HepG2 (cell line): ENCODE data around the gene CARMIL3. TPM values are rescaled to one million over a fixed set of nuclear protein-coding genes. Genes with fewer than 3 reads are reported as not detected.
A peak's percentile ranks its signal among the peaks of the same experiment; 100 is the strongest.

Experiments
- ARID4A ChIP-seq: sonication (generic); formaldehyde crosslinking; IDR thresholded peaks from 2 replicates; pipeline ENCODE4 v1.5.0; 2020; ENCODE audit warnings: mild to moderate bottlenecking, missing genetic modification reagents, borderline replicate concordance
- CEBPG ChIP-seq: IDR thresholded peaks from 2 replicates; pipeline ENCODE4 v1.6.1; 2016
- E2F2 ChIP-seq: sonication (generic); formaldehyde crosslinking; IDR thresholded peaks from 2 replicates; pipeline ENCODE4 v1.4.0; 2020; ENCODE audit warnings: missing genetic modification reagents, borderline replicate concordance
- MIER3 ChIP-seq: IDR thresholded peaks from 2 replicates; pipeline ENCODE4 v1.6.1; 2016; ENCODE audit warnings: missing compliant biosample characterization, borderline replicate concordance
- NFE2L2 ChIP-seq: fragments of 150-350 bp; IDR thresholded peaks from 2 replicates; pipeline ENCODE4 v1.6.1; 2014; ENCODE audit warnings: low read length
- PPARG ChIP-seq: conservative IDR thresholded peaks from 2 replicates; pipeline ENCODE4 v1.6.1; 2016; ENCODE audit warnings: missing biosample characterization, missing genetic modification reagents
- SKI ChIP-seq: fragments of 450-650 bp; IDR thresholded peaks from one replicate; pipeline ENCODE4 v1.6.1; 2018; ENCODE audit warnings: mild to moderate bottlenecking; ENCODE audit not compliant: partially characterized antibody
- TBX2 ChIP-seq: sonication (generic); formaldehyde crosslinking; IDR thresholded peaks from 2 replicates; pipeline ENCODE4 v1.5.0; 2020; ENCODE audit warnings: missing genetic modification reagents, mild to moderate bottlenecking, borderline replicate concordance
- TEF ChIP-seq: sonication (generic); formaldehyde crosslinking; IDR thresholded peaks from 2 replicates; pipeline ENCODE4 v1.5.0; 2020; ENCODE audit warnings: missing genetic modification reagents
- ZBTB33 ChIP-seq: sonication (generic); formaldehyde crosslinking; IDR thresholded peaks from 2 replicates; pipeline ENCODE4 v1.4.0; 2020; ENCODE audit warnings: missing genetic modification reagents
- ZFP1 ChIP-seq: IDR thresholded peaks from 2 replicates; pipeline ENCODE4 v1.6.1; 2016
- ZGPAT ChIP-seq: IDR thresholded peaks from 2 replicates; pipeline ENCODE4 v1.6.1; 2016; ENCODE audit warnings: mild to moderate bottlenecking
- ZNF101 ChIP-seq: sonication (generic); formaldehyde crosslinking; IDR thresholded peaks from 2 replicates; pipeline ENCODE4 v1.4.0; 2020; ENCODE audit warnings: mild to moderate bottlenecking, low read depth, missing genetic modification reagents, borderline replicate concordance
- ZNF224 ChIP-seq: sonication (generic); formaldehyde crosslinking; IDR thresholded peaks from 2 replicates; pipeline ENCODE4 v1.5.0; 2020; ENCODE audit warnings: mild to moderate bottlenecking, missing genetic modification reagents
- ZNF281 ChIP-seq: sonication (generic); formaldehyde crosslinking; IDR thresholded peaks from 2 replicates; pipeline ENCODE4 v1.4.0; 2020; ENCODE audit warnings: missing genetic modification reagents, borderline replicate concordance
- ZSCAN9 ChIP-seq: IDR thresholded peaks from 2 replicates; pipeline ENCODE4 v1.6.1; 2016; ENCODE audit warnings: borderline replicate concordance
- polyA plus RNA-seq, 8 experiments: library from polyadenylated mRNA; depleted of rRNA in 3 of 8; stranded (reverse) in 7 of 8; unstranded in 1 of 8; fragments of >200 nt; fragmentation: Illumina TruSeq in 4 of 8; extraction: Trizol in 4 of 8; gene quantifications; 2 replicates each; pipeline versions ENCODE4 v1.2.1 to v1.2.3, GENCODE V29; 2011 to 2016; ENCODE audit warnings: low read depth in 4 of 8, missing spikeins in 1 of 8, mixed read lengths in 1 of 8; ENCODE audit not compliant: insufficient read depth in 1 of 8
- total RNA-seq, 5 experiments: library from RNA; depleted of rRNA; stranded (reverse); fragments of >200 nt; fragmentation: Illumina TruSeq; extraction: Trizol; gene quantifications; 2 replicates each; pipeline ENCODE4 v1.2.3, GENCODE V29; 2016; ENCODE audit warnings: low read depth in 1 of 5

CARMIL3 gene
- total and polyA plus RNA-seq, 2 of the 13 experiments (the other 11 are each of a cell fraction or from before 2014, with no cell fraction given), result 0.27 to 0.55 TPM

GRCh38 chr14:24032727-24033418 lies 18.9 kb upstream of the CARMIL3 start (continued):
- TF ChIP-seq ZBTB33, result peak; percentile 56; the same call in 1 of the 2 replicates
- no peak for TF ChIP-seq E2F2 (CRISPR knock-in tag)
- TF ChIP-seq MIER3, result peak; percentile 88; the same call in 1 of the 2 replicates
- peak; percentile 99 for TF ChIP-seq NFE2L2
- peak; percentile 53; the same call in 1 of the 2 replicates for TF ChIP-seq ZFP1
- TF ChIP-seq PPARG (CRISPR knock-in tag), result 0 out of 2 replicates have a peak, but pooled peaks have one; percentile 18
- TF ChIP-seq TBX2, result peak; percentile 7; the same call in 1 of the 2 replicates
- peak; percentile 59 for TF ChIP-seq ZGPAT (CRISPR knock-in tag)
- TF ChIP-seq ZSCAN9 (CRISPR knock-in tag), result peak; percentile 54; the same call in 1 of the 2 replicates
- TF ChIP-seq ZNF281 (CRISPR knock-in tag), result peak; percentile 75; the same call in 1 of the 2 replicates
- no peak for TF ChIP-seq ZNF101 (CRISPR knock-in tag)
- peak; percentile 39; the same call in 1 of the 2 replicates for TF ChIP-seq ARID4A (CRISPR knock-in tag)
- TF ChIP-seq SKI, result peak; percentile 33
- TF ChIP-seq TEF (CRISPR knock-in tag), result no peak
- no peak for TF ChIP-seq ZNF224 (CRISPR knock-in tag)
- TF ChIP-seq CEBPG (CRISPR knock-in tag), result peak; percentile 98
